SKM-1 (cell line): ENCODE results near the gene NR2F2.

Source experiments
- DNase-seq: peaks from one replicate; lab custom pipeline; 2025; ENCODE audit not compliant: unreplicated experiment; lab: John Stamatoyannopoulos, UW

Gene NR2F2

DNA sequence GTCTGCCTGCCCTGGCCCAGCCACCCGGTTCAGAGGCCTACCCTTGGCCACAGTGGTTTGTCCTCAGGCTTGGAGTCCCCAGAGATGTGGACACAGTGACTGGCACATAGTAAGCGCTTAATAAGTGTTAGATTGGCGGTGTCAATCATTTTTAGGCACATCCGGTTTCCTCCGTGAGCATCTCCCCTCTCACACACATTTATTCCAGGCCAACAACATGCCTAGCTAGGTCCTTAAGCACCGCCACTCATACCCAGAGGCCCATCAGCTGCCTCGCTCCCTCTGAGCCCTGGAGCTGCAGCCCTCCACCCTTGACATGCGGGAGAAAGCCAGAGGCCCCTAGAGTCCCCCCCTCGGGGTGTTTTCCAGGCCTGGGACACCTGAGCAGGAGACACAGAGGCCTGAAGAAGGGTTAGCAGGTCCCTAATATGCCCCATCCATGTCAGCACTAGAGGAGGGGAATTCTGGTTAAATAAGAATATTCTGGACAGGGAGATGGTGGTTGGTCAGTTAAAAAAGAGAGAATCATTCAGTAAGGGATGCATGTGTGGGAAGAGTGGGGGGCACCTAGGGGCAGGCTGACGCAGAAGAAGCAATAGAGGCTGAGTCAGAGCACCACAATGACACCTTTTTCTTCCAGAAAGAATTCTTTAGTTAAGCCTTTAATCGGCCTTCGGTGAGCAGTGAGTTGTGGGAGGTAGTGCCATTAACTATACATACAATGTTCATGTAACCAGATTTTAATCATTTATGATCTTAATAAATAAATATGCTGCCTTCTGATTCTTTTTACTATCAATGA is 22.3 kb downstream of the NR2F2 start:
- no peak for DNase-seq

DNA sequence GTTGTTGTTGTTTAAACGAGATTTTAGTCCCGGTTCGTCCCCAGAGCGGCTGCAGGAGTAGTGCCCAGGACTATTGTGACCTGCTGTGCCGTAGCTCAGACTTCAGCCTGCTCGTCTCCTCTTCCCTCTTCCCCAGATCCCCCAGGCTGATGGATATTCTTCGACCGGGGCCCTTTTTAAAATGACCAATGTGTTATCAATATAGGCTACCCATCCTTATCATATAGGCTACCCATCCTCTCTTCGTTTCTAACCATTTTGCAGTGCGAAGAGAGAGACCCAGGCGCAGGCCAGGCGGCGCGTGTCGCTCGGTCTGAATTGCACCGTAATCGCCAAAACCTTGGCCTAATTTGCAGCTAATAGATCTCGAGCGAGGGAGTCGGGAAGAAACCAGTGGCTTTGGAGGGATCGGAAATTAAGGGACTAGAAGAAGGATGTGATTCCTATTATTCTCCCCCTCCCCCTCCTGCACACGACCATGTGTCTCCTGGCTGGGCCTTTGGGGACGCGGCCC is 23.0 kb downstream of the NR2F2 start:
- no peak for DNase-seq

- no peak for DNase-seq
These were observed 23.6 kb downstream of the NR2F2 start for GRCh38 chr15:96353930-96354730.

GRCh38 chr15:96354731-96355567 is 24.4 kb downstream of the NR2F2 start:
- no peak for DNase-seq

DNA sequence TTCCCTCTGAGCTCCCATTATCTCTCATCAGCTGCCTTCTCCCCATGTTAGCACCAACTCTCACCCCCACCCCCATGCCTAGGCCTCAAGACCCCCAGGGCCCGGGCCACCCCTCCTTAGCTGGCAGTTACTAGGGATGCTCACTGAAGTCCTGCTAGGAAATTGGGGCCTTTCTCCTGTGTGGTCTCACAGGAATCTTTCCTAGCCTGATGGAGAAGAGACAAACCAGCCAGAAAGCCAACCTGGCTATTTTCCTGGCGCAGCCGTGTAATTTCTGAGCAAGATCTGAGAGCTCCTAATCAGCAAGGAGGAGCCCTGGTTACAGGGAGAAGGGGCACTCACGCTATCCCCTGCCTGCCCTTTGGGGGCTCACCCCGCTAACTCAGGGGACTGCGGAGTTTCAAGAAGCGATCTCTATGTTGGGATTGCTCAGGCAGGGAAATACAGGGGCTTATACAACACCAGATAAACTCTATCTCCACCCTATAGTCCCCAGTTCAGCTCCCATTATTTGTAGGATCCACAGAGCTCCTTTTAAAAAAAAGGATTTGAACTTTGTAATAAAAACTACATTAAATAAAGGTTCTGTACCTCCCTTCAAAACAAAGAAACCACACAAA is 25.2 kb downstream of the NR2F2 start:
- DNase-seq: no peak

DNA sequence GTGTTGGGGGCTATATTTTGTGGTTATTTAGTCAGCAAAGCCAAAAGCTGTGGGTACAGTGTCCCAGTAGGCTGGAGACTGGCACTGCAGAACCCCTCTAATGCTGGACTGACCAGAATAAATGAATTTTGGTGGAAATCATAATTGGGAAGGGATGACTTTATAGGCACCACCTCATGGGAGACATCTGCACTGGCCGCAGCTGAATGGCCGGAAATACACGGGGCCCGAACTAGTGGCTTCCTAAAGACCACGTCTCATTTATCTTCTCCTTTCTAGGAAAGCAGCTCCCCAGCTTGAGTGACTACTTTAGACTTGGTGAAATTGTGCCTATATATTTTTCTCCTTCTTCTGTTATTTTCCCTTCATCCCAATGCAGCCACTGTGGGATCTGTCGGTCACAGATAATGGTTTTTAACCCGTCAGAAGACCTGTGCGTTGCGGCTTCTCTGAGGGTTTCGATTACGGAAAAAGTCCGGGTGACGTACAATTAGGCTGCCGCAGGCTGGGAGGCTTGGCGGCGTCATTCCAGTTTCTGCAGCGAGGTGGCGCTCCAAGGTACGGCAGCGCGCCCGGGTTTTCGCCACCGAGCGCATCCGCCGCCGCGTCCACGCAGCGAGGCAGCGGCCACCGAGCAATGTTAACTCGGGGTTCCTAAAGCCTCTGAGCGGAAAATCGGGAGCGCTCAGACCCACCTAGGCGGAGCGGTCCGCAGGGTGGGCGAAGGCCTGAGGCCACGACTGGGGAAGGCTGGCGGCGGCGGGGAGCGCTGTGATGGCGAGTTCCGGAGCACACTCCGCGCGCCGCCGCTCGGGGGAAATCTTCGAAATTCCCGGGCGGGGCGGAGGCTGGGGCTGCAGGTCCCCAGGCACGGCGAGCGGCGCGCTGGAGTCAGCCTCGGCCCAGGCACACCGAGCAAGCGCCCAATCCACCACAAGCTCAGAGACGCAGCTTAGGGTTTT is 26.3 kb downstream of the NR2F2 start:
- DNase-seq: peak; percentile 60

DNA sequence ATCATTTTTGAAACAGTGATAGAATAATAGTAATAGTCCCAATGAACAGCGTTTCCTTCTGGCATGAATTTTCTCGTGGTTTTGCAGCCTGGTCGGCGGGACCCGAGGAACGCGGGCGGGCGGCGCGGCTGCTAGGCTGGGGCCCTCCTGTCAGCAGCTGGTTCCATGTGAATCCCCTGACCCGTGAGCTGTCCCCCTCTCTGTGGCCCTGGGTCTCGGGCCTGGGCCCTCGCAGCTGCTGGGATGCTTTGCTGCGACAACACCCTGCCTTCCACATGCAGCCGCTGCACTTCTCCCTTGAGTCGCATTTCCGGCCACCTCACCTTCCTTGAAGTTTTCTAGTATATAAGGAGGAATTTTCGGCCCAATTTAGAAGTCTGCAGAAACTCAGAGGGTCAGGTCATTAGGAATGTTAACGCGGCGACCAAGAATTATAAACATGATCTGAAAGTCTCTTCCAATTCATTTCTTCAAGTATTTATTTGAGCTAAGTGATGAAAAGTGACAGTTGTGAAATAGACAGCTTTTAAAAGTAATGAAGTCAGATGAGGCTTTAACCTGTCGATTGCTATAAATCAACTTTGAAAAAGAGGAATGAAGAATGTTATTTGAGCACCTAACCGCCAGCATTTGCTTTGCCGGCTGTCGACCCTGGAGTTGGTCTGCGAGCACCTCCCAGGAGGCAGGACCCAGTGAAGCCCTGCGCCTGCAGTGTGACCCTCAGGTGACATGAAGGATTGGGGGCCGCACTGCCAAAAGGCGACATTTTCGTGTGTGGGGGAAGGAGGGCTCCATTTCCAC is 27.7 kb downstream of the NR2F2 start:
- no peak for DNase-seq

DNA sequence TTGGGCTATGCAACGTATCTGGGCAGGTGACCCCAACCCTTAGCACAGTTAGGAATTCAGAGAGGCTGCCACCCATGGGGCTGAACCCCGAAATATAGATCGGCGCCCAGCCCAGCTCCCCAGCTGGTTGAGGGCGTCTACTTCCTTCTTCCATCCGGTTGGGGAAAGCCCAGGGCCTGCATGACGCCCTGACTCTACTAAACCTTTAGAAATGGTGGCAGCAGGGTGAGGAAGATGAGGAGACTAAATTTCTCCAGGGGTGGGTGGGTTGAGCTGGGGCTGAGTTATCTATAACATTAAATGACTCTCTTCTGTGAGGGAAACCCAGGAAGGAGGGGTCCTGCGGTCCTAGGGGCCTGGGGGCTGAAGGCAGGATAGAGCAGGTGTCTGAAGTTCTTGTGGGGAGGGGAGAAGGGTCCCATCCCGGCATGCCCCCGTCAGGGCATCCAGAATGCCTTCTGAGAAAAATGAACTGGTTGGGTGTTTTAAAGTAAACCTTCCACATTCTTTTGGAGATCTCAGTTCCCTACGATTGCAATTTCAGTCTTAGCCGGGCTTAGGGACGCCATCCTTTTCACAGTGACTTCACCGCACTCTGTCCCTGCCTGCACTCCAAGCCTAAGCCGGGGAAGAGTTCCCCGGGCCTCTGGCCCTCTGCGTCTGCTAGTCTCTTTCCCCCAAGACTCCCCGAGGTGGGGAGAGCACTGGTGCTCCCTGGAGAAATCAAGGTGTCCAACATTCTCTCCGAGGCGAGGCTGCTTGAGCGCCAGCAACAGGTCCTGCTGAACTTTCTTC is 28.5 kb downstream of the NR2F2 start:
- no peak for DNase-seq

DNA sequence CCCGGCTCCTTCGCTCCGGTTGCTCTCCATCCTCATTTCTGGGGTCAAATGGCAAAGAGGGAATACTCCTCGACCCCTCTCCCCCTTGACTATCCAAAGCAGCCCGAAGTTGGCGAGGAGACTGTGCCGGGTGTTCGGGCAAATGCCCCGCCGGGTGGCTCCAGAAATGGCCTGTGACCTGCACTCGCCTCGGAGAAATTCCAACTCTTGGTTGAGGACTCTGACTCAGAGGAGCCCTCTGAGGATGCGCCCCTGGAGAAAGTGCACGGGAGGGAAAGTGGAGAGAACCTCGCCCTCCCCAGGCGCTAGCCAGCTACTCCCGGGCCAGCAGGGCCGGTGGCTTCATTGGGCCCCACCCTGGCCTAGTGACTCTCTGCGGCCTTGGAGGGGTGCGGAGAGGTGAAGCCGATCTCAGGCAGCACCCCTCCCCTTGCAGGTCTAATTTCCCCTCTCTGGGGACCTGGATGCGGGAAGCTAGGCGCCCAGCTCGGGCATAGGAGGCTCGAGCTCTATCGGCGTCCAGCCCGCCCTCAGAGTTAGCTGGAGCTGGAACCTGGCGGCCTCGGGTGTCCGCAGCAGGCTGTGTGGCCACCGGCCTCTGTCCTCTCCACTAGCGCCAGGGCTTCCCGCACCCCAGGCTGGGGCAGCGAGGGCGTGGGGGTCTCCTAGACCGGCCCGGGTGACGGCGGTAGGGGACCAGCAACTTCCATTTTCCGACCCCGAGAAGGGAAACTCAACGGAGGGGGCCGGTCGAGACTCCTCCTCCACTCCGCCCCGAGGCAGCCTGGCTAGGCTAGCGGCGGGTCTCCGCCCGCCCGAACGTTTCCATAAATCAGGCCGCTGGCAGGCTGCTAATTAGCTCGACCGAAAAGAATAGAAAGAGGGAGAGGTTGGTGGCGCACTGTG is 29.4 kb downstream of the NR2F2 start:
- DNase-seq: no peak

- no peak for DNase-seq
These were observed 30.2 kb downstream of the NR2F2 start for GRCh38 chr15:96360581-96361308.

DNA sequence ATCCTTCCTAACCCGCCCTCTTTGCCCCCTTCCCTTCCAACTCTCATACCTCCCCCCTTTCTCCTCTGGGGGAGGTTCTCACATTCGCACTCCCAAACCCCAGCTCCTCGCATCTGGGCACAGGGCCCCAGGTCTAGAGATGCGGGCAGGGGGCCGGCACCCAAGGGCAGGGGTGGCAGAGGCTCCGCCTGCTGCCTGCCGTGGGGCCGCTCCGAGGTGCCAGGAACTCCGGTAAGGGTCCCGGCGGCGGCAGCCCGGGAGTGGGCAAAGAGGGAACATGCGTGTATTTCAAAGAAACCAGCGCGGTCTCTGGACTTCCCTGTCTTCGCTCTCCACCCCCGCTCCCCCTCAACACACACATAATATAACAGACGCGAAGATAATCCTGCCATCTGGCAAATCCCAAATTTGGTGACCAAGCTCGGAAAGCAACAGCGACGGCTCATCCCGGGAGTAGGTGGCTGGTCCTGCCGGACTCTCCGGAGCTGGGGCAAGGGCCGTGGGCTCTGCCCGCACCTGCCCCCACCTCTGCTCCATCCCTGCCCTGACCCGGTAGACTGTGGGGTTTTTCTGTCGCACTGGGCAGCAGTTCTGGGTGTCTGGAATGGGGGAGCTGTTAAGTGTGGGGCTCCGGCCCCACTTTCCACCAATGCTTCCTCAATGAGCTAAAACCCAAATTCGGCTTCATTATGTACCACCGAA is 31.0 kb downstream of the NR2F2 start:
- no peak for DNase-seq

DNA sequence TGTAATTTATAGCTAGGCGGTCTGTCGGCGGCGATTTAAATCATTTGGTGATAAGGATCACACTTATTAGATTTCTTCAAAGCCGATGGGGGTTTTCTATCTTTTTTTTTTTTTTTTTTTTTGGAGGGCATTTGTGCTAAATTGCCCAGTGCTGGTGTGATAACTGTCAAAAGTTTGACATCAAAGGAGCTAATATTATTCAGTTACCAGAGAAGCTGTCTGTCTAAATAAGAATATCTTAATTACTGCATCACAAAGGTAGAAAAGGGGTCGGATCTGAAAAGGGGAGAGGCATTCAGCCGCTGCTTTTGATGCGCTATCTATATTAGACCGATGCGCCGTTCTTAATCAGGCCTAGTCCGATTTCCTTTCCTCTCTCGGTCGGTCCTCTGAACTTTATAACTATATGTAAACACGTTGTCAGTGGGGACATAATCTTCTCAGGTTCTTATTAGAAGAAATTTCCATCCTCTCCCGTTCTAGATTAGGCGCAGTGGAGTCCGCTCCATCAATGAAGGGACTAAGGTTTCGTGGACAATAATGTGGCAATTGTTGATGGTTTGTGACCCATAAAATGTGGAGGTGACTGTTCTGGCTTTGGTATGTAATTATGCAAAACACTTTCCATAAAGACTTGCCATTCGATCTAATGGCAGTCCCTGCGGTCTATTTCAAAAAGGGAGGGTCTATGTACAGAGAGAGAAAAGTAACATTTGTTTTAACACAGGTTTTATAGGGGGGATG is 31.7 kb downstream of the NR2F2 start:
- DNase-seq: no peak

DNA sequence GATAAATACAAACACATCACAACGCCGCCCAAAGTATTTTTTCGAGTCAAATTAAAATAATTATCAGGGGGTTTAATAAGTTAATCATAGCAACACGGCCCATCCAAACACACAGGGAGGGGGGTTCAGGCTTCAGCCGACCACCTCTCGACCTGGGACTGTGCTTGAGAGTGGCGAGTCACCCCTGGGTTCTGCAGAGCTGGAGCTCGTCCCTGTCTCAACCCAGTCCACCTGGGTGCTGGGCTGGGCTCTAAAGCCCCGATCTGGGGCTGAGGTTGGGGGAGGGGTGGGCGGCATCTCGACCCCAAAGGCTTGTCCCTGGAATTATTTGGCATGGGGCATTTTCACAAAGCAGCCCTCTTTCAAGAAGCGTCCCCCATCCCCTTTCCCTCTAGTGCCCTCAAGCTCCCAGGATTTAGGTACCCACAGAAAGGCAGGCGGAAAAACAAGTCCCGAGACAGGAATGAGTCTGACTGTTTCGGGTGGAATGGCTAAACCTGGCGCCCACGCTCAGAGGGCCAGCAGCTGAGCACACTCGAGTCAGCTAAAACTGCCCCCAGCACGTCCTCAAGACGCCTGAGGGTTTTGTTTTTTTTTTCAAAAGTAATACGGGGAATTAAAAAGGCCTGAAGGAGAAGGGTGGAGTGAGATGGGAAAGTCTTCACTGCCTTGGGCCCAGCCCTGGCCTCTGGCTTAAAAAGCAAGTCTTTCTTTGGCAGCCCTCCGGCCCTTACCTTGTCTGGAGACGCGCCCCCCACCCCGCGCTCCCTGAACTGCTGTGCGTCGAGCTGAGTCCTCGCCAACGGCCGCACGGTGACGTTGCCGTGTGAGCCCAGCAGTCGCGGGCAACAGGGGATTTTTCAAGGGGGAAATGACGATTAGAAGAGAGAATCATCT is 32.5 kb downstream of the NR2F2 start:
- no peak for DNase-seq

DNA sequence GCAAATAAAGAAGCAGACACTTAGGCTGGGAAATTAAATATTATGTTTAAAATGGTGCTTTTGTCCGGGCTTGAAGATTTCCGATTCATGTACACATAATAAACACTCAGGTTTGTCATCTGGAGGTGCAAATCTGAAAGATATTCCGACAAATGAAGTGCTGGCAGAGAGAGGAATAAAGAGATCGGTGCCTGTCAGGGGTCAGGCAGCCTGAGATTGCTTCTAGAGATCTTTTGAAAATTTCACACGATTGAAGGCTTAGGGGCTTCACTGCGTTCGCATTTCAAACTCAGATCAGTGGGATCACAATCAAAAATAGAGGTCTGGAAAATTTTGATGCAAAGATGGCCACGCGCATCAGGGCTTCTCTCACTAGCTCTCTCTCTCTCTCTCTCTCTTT is 33.2 kb downstream of the NR2F2 start:
- no peak for DNase-seq
